Breast epithelium (tissue), 4 donors: Measurements from ENCODE around the gene ARHGAP26. TPM values are rescaled to one million over a fixed set of nuclear protein-coding genes. Genes with fewer than 3 reads are reported as not detected.
"Not testable (repeated sequence)": the region's sequence is repeated elsewhere in the genome, so short reads cannot be mapped to it uniquely, and the experiment has no call there.

Source experiments
- DNase-seq, 2 donors: peaks; one replicate each; pipeline ENCODE4 v3.0.0-alpha.2; 2019; ENCODE audit warnings: low spot score in 2 of 2
- H3K27ac ChIP-seq, 2 donors: fragments of 200-600 bp; sonication (generic) in 1 of 2; one replicate each; pipeline ENCODE4 v1.5.1; 2016 to 2019; ENCODE audit warnings: mild to moderate bottlenecking in 1 of 2
- H3K27me3 ChIP-seq, 2 donors: fragments of 200-600 bp; sonication (generic) in 1 of 2; one replicate each; pipeline versions ENCODE4 v1.5.1 to v1.6.0; 2017 to 2019; ENCODE audit warnings: control low read depth in 1 of 2, mild to moderate bottlenecking in 1 of 2
- H3K36me3 ChIP-seq: fragments of 200-600 bp; one replicate; pipeline ENCODE4 v1.5.1; 2019
- H3K4me1 ChIP-seq, 2 donors: fragments of 200-600 bp; sonication (generic); one replicate each; pipeline ENCODE4 v1.5.1; 2016 to 2019; ENCODE audit warnings: control low read depth in 1 of 2
- H3K4me3 ChIP-seq, 3 donors: fragments of 200-600 bp; sonication (generic); 1 replicate in 2 of 3; 2 replicates in 1 of 3; pipeline ENCODE4 v1.5.1; 2016 to 2019; ENCODE audit warnings: mild to moderate bottlenecking in 3 of 3, moderate library complexity in 2 of 3
- H3K9me3 ChIP-seq, 2 donors: fragments of 200-600 bp; sonication (generic) in 1 of 2; one replicate each; pipeline ENCODE4 v1.5.1; 2016 to 2019; ENCODE audit warnings: control low read depth in 1 of 2
- CTCF ChIP-seq, 3 donors: fragments of 450-650 bp; IDR thresholded peaks; one replicate each; pipeline ENCODE4 v1.5.1; 2016 to 2017; ENCODE audit warnings: antibody characterized with exemption in 3 of 3, mild to moderate bottlenecking in 3 of 3, moderate library complexity in 3 of 3
- POLR2A ChIP-seq: fragments of 450-650 bp; IDR thresholded peaks from one replicate; pipeline ENCODE4 v1.6.1; 2016; ENCODE audit warnings: antibody characterized with exemption, mild to moderate bottlenecking, moderate library complexity
- POLR2AphosphoS5 ChIP-seq, 3 donors: sonication (generic); formaldehyde crosslinking; IDR thresholded peaks; one replicate each; pipeline ENCODE4 v1.6.1; 2017; ENCODE audit warnings: antibody characterized with exemption in 3 of 3
- intact Hi-C: fragments of 100-400 bp; cut with DNase I; formaldehyde crosslinking; loops from one replicate; pipeline ENCODE4 v1.15.1; 2023; ENCODE audit warnings: low total_unique reads
- total RNA-seq, 3 donors: library from RNA; depleted of rRNA; stranded (reverse); fragments of >200 nt; gene quantifications; one replicate each; pipeline ENCODE4 v1.1.0, GENCODE V29; 2016

The ARHGAP26 gene
- total RNA-seq, 3 donors from 2014 or later = 33.1 to 89.0 (median 56.4) TPM

- no peak for DNase-seq
- intact Hi-C loops = no loop called here
- TF ChIP-seq CTCF (IDR thresholded peaks at IDR 0.05) (no peak), POLR2A (no peak), POLR2AphosphoS5 (IDR thresholded peaks at IDR 0.05) (no peak)
- Histone ChIP-seq H3K4me1 (no peaks in the 10 kb centered on the region), H3K27me3 (no peaks in the 10 kb centered on the region), H3K9me3 (no peaks in the 10 kb centered on the region), H3K36me3 (no peaks in the 10 kb centered on the region), H3K4me3 (no peak overlapping the region), H3K27ac (no peak overlapping the region)
Measured at GRCh38 chr5:143199161-143199560, 429.0 kb downstream of the ARHGAP26 start.

GRCh38 chr5:143199843-143200242 is 429.7 kb downstream of the ARHGAP26 start:
- TF ChIP-seq POLR2A (no peak), CTCF (IDR thresholded peaks at IDR 0.05) (no peak), POLR2AphosphoS5 (IDR thresholded peaks at IDR 0.05) (no peak)
- Histone ChIP-seq H3K9me3 (no peaks in the 10 kb centered on the region), H3K27me3 (no peaks in the 10 kb centered on the region), H3K27ac (no peak overlapping the region), H3K36me3 (no peaks in the 10 kb centered on the region), H3K4me3 (no peak overlapping the region), H3K4me1 (no peaks in the 10 kb centered on the region)
- intact Hi-C loops = no loop called here
- no peak for DNase-seq

GRCh38 chr5:143200781-143201398 is 430.7 kb downstream of the ARHGAP26 start:
- Histone ChIP-seq H3K27ac (no peak overlapping the region), H3K4me3 (no peak overlapping the region), H3K36me3 (no peaks in the 10 kb centered on the region), H3K4me1 (no peaks in the 10 kb centered on the region), H3K27me3 (no peaks in the 10 kb centered on the region), H3K9me3 (no peaks in the 10 kb centered on the region)
- intact Hi-C loops = no loop called here
- TF ChIP-seq POLR2A (no peak), CTCF (IDR thresholded peaks at IDR 0.05) (no peak), POLR2AphosphoS5 (IDR thresholded peaks at IDR 0.05) (no peak)
- no peak for DNase-seq

GRCh38 chr5:143201589-143201988 is 431.4 kb downstream of the ARHGAP26 start:
- intact Hi-C loops = no loop called here
- no peak overlapping the region for H3K27ac ChIP-seq
- H3K9me3 ChIP-seq = no peaks in the 10 kb centered on the region
- no peak for DNase-seq
- H3K4me3 ChIP-seq = no peak overlapping the region
- no peaks in the 10 kb centered on the region for H3K36me3 ChIP-seq
- no peaks in the 10 kb centered on the region for H3K27me3 ChIP-seq
- TF ChIP-seq CTCF (IDR thresholded peaks at IDR 0.05) (no peak), POLR2A (no peak), POLR2AphosphoS5 (IDR thresholded peaks at IDR 0.05) (no peak)
- no peaks in the 10 kb centered on the region for H3K4me1 ChIP-seq

GRCh38 chr5:143203301-143203956 is 433.3 kb downstream of the ARHGAP26 start:
- H3K27ac ChIP-seq, H3K9me3 ChIP-seq, intact Hi-C loops, DNase-seq, H3K4me3 ChIP-seq, H3K4me1 ChIP-seq, H3K36me3 ChIP-seq, H3K27me3 ChIP-seq: not testable (repeated sequence)
